Chondrocyte (in vitro differentiated cells): ENCODE data around the gene DAZAP1. TPM values are rescaled to one million over a fixed set of nuclear protein-coding genes. Genes with fewer than 3 reads are reported as not detected.

Experiments
- DNase-seq: peaks from one replicate; pipeline ENCODE4 v3.0.0; 2021; ENCODE audit warnings: mixed read lengths, low spot score
- H3K27ac Mint-ChIP-seq: one replicate; pipeline ENCODE4 v1.8.0; 2021; ENCODE audit warnings: mild to moderate bottlenecking, moderate library complexity, mixed read lengths; ENCODE audit not compliant: unreplicated experiment
- H3K27me3 Mint-ChIP-seq: 2 replicates; pipeline ENCODE4 v1.8.0; 2021; ENCODE audit warnings: low read depth, mixed read lengths
- H3K36me3 Mint-ChIP-seq: 2 replicates; pipeline ENCODE4 v1.8.0; 2021; ENCODE audit warnings: low read depth, mixed read lengths
- H3K4me1 Mint-ChIP-seq: 2 replicates; pipeline ENCODE4 v1.8.0; 2021; ENCODE audit warnings: low read depth, mild to moderate bottlenecking, mixed read lengths
- H3K4me3 Mint-ChIP-seq: one replicate; pipeline ENCODE4 v1.8.0; 2021; ENCODE audit warnings: mild to moderate bottlenecking, moderate library complexity, mixed read lengths; ENCODE audit not compliant: unreplicated experiment
- H3K9me3 Mint-ChIP-seq: 2 replicates; pipeline ENCODE4 v1.8.0; 2021; ENCODE audit warnings: low read depth, mixed read lengths
- CTCF ChIP-seq: fragments of 200-600 bp; sonication (generic); IDR thresholded peaks from 2 replicates; pipeline ENCODE4 v1.5.0; 2021; ENCODE audit warnings: antibody characterized with exemption, mild to moderate bottlenecking, moderate library complexity
- total RNA-seq: library from RNA; stranded (reverse); gene quantifications from 3 replicates; pipeline ENCODE4 v1.2.1, GENCODE V29; 2021

The DAZAP1 gene
- total RNA-seq, 1 donor from 2014 or later: 88.0 TPM

- Mint-ChIP-seq H3K4me3 (no peak overlapping the region), H3K9me3 (no peaks in the 10 kb centered on the region), H3K27me3 (no peaks in the 10 kb centered on the region), H3K36me3 (peaks cover 11% of the 10 kb centered on the region), H3K27ac (no peak overlapping the region), H3K4me1 (no peaks in the 10 kb centered on the region)
- no peak for DNase-seq
- TF ChIP-seq CTCF: no peak
These were observed 13.5 kb upstream of the DAZAP1 start for GRCh38 chr19:1393841-1394240.

DNA sequence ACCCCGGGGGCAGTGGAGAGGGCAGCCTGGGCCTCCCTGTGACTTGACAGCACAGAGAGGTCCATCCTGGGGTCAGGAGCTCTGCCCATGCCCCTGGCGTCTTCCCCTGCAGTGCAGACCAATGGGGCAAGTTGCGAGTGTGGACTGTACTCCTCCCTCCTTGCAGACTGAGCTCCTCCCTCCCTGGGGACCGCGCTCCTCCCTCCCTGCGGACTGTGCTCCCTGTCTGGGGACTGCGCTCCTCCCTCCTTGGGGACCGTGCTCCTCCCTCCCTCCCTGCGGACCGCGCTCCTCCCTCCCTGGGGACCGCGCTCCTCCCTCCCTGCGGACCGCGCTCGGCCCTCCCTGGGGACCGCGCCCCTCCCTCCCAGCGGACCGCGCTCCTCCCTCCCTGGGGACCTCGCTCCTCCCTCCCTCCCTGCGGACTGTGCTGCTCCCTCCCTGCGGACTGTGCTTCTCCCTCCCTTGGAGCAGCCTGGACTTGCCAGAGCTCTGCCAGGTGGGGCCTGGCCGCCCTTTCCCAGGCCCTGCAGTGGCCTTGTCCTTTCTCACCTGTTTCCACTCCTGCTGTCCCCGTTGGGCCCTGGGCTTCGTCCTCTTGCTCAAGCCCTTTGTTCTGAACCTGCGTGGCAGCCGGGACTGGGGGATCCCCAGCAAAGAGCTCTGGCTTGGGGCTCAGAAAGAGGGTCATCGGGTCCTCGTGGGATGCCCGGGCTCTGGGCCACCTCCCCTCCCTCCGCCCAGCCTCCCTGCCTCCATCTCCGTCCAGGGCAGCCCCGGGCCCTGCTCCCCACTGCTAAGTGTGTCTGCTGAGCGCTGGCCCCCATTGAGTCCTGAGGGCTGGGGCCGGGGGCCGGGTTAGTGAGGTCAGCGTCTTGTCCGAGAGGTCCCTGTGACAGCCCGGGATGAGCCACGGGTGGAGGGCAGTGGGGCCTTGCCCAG, 12.9 kb upstream of the DAZAP1 start:
- Mint-ChIP-seq H3K4me1 (no peaks in the 10 kb centered on the region), H3K36me3 (peaks cover 9% of the 10 kb centered on the region), H3K9me3 (no peaks in the 10 kb centered on the region), H3K4me3 (no peak overlapping the region), H3K27me3 (no peaks in the 10 kb centered on the region), H3K27ac (no peak overlapping the region)
- no peak for DNase-seq
- no peak for TF ChIP-seq CTCF

- Mint-ChIP-seq H3K36me3 (peaks cover 7% of the 10 kb centered on the region), H3K9me3 (no peaks in the 10 kb centered on the region), H3K4me3 (no peak overlapping the region), H3K27ac (no peak overlapping the region), H3K27me3 (no peaks in the 10 kb centered on the region), H3K4me1 (no peaks in the 10 kb centered on the region)
- no peak for TF ChIP-seq CTCF
- DNase-seq: no peak
These were observed 12.0 kb upstream of the DAZAP1 start for GRCh38 chr19:1395194-1396018.

- H3K27me3 Mint-ChIP-seq: no peaks in the 10 kb centered on the region
- peaks cover 6% of the 10 kb centered on the region for H3K36me3 Mint-ChIP-seq
- no peak for TF ChIP-seq CTCF
- no peak overlapping the region for H3K27ac Mint-ChIP-seq
- DNase-seq: no peak
- H3K4me3 Mint-ChIP-seq: no peak overlapping the region
- no peaks in the 10 kb centered on the region for H3K4me1 Mint-ChIP-seq
- H3K9me3 Mint-ChIP-seq: no peaks in the 10 kb centered on the region
These were observed 11.2 kb upstream of the DAZAP1 start for GRCh38 chr19:1396019-1396767.
